Common myeloid progenitor, CD34-positive (primary cell): ENCODE results near the gene ERC2.
A peak's percentile ranks its signal among the peaks of the same experiment; 100 is the strongest.

Experiments used
- CTCF ChIA-PET: fragments of 350-600 bp; sonication (Branson Sonifier 250); formaldehyde crosslinking; loops from one replicate; lab custom pipeline; 2021; ENCODE audit warnings: antibody characterized with exemption; lab: Charles Lee
- POLR2A ChIA-PET: fragments of 350-600 bp; sonication (Branson Sonifier 250); formaldehyde crosslinking; loops from one replicate; lab custom pipeline; 2021; ENCODE audit warnings: antibody characterized with exemption; lab: Charles Lee
- DNase-seq, 3 donors: peaks; one replicate each; pipeline versions ENCODE4 v3.0.0 to v3.0.0-alpha.2; 2013
- H3K27ac ChIP-seq, 2 experiments: 1 replicate in 1 of 2; 2 replicates in 1 of 2; pipeline ENCODE4 v1.7.0; 2013; ENCODE audit warnings: inconsistent platforms in 2 of 2, low read length in 2 of 2, mild to moderate bottlenecking in 2 of 2, low read depth in 1 of 2, moderate library complexity in 1 of 2; ENCODE audit not compliant: severe bottlenecking in 2 of 2, insufficient read depth in 1 of 2, poor library complexity in 1 of 2
- H3K27me3 ChIP-seq, 5 experiments: replicated peaks in 2 of 5; 1 replicate in 3 of 5; 2 replicates in 2 of 5; pipeline versions ENCODE4 v1.6.1 to v1.7.0; 2013; ENCODE audit warnings: low read length in 4 of 5, mild to moderate bottlenecking in 2 of 5, moderate library complexity in 2 of 5, inconsistent platforms in 1 of 5; ENCODE audit not compliant: insufficient read depth in 5 of 5, control insufficient read depth in 4 of 5
- H3K36me3 ChIP-seq, 4 experiments: 1 replicate in 2 of 4; 2 replicates in 2 of 4; pipeline versions ENCODE4 v1.6.1 to v1.7.0; 2013; ENCODE audit warnings: low read length in 3 of 4, control low read depth in 1 of 4, mild to moderate bottlenecking in 1 of 4; ENCODE audit not compliant: control insufficient read depth in 4 of 4, insufficient read depth in 4 of 4
- H3K4me1 ChIP-seq, 4 experiments: 1 replicate in 3 of 4; 2 replicates in 1 of 4; pipeline versions ENCODE4 v1.6.1 to v1.7.1; 2013; ENCODE audit warnings: low read length in 3 of 4, mild to moderate bottlenecking in 3 of 4, control low read depth in 1 of 4, inconsistent platforms in 1 of 4, moderate library complexity in 1 of 4; ENCODE audit not compliant: control insufficient read depth in 4 of 4, insufficient read depth in 4 of 4; ENCODE audit errors: control extremely low read depth in 1 of 4
- H3K4me3 ChIP-seq, 7 experiments: 1 replicate in 4 of 7; 2 replicates in 3 of 7; pipeline versions ENCODE4 v1.5.1 to v1.7.0; 2013; ENCODE audit warnings: mild to moderate bottlenecking in 7 of 7, low read length in 6 of 7, moderate library complexity in 6 of 7, inconsistent platforms in 2 of 7, low read depth in 2 of 7, control low read depth in 1 of 7; ENCODE audit not compliant: insufficient read depth in 4 of 7, control insufficient read depth in 1 of 7; ENCODE audit errors: extremely low read depth in 1 of 7
- H3K9me3 ChIP-seq, 5 experiments: 1 replicate in 4 of 5; 2 replicates in 1 of 5; pipeline versions ENCODE4 v1.6.1 to v1.7.1; 2013; ENCODE audit warnings: low read length in 4 of 5, mild to moderate bottlenecking in 2 of 5, inconsistent platforms in 1 of 5, low read depth in 1 of 5, moderate library complexity in 1 of 5; ENCODE audit not compliant: control insufficient read depth in 4 of 5, insufficient read depth in 2 of 5; ENCODE audit errors: control extremely low read depth in 1 of 5
- WGBS: methylation state at CpG from one replicate; pipeline ENCODE4 v1.1.5; 2013; ENCODE audit not compliant: insufficient coverage; 5-methylcytosine and 5-hydroxymethylcytosine counted together

The ERC2 gene

GRCh38 chr3:55658690-55659562 lies 809.3 kb downstream of the ERC2 start:
- CTCF ChIA-PET: no interaction called here
- Histone ChIP-seq H3K27ac (no peak overlapping the region), H3K4me3 (no peak overlapping the region), H3K27me3 (no peaks in the 10 kb centered on the region), H3K9me3 (no peaks in the 10 kb centered on the region), H3K4me1 (peaks cover 0 to 4% (median 0%) of the 10 kb centered on the region in 4 experiments), H3K36me3 (no peaks in the 10 kb centered on the region)
- WGBS: 90% methylated on average over 6 of the region's 8 CpGs
- POLR2A ChIA-PET: no interaction called here
- DNase-seq: no peak

GRCh38 chr3:55658270-55658669 lies 810.0 kb downstream of the ERC2 start:
- H3K27me3 ChIP-seq: no peaks in the 10 kb centered on the region
- POLR2A ChIA-PET: no interaction called here
- peaks cover 0 to 4% (median 0%) of the 10 kb centered on the region in 4 experiments for H3K4me1 ChIP-seq
- CTCF ChIA-PET: no interaction called here
- no peak overlapping the region for H3K4me3 ChIP-seq
- no peaks in the 10 kb centered on the region for H3K9me3 ChIP-seq
- DNase-seq: no peak
- H3K27ac ChIP-seq: no peak overlapping the region
- H3K36me3 ChIP-seq: no peaks in the 10 kb centered on the region
- 100% methylated on average over 1 of the region's 1 CpG for WGBS

DNA sequence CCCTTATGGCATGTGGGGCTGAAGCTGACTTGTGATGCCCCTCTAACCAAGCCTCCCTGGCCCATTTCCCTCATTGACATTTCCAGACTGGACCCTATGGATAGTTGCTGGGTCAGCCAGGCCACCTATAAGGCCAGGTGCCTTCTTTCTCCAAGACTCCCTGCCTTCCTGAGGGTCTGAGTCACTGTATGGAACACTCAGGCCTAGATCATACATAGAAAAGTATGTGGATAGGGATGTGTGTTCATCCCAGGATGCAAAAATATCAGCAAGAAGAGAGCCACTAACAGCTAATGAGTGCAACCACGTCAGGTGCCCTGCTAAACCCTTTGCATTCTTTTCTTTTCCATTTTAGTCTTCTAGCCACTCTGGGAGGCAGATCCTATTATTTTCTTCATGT lies 812.7 kb downstream of the ERC2 start:
- DNase-seq: no peak
- peaks cover 0 to 4% (median 0%) of the 10 kb centered on the region in 4 experiments for H3K4me1 ChIP-seq
- no peak overlapping the region for H3K27ac ChIP-seq
- POLR2A ChIA-PET: no interaction called here
- no CpG with 5 or more reads among the region's 1 CpG for WGBS
- no peak overlapping the region for H3K4me3 ChIP-seq
- H3K9me3 ChIP-seq: no peaks in the 10 kb centered on the region
- CTCF ChIA-PET: interaction anchor here (1.1 kb wide), 1 partner anchor 66 kb away, joined by 3 read pairs; no protein-coding TSS in a partner anchor
- no peaks in the 10 kb centered on the region for H3K27me3 ChIP-seq
- no peaks in the 10 kb centered on the region for H3K36me3 ChIP-seq

DNA sequence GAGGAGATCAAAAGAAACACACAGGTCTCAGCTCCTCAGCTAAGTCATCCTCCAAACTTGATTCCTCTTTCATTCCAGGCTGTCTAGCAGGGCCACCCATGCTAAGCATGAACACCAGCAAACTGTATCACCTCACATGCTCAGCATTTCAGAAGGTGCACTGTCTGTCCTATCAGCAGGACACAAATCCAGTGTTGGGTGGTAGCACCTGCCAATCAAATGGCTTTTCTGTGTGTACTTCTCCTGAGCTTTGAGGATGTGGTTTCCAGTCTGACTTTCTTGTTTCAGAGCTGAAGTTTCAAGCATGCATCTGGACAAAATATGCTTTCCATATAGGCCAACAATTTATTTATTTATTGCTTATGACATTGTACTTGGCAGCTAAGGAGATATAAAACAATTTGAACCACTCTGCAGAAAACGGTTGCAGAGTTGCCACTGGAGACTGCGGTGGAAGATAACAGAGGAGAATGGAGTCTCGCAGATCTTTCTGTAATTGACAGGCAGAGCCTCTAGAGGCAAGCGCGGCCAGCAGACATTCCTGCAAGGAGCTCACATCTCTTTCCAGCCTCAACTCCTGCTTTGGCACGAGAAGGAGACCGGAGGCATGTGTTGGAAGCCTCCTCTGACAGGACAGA lies 814.0 kb downstream of the ERC2 start:
- Histone ChIP-seq H3K36me3 (no peaks in the 10 kb centered on the region), H3K9me3 (no peaks in the 10 kb centered on the region), H3K4me3 (no peak overlapping the region), H3K4me1 (peaks cover 0 to 4% (median 0%) of the 10 kb centered on the region in 4 experiments), H3K27ac (no peak overlapping the region), H3K27me3 (no peaks in the 10 kb centered on the region)
- CTCF ChIA-PET: interaction anchor here (1.0 to 1.1 kb wide), 2 partner anchors 67 to 93 kb away, joined by 3 read pairs; no protein-coding TSS in a partner anchor
- 79% methylated on average over 6 of the region's 7 CpGs for WGBS
- DNase-seq: peak in 2 of 3 donors; percentile 32 to 60
- POLR2A ChIA-PET: interaction anchor here (0.6 kb wide), 1 partner anchor 178 kb away, joined by 3 read pairs; no protein-coding TSS in a partner anchor

DNA sequence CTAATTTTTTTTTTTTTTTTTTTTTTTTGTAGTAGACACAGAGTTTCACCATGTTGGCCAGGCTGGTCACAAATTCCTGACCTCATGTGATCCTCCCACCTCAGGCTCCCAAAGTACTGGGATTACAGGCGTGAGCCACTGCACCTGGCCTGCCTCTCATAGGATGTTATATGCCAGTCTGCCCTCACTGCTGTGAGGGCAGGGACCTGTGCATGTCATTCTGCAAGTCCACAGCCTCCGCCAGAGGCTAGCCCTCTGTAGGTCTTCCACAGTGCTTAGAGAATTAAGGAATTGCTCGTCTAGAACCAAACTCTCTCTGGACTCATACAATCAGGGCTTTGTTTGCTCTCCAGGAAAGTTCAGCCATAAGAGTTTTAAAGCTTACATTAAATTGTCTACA lies 817.3 kb downstream of the ERC2 start:
- no peak overlapping the region for H3K4me3 ChIP-seq
- peaks cover 0 to 4% (median 0%) of the 10 kb centered on the region in 4 experiments for H3K4me1 ChIP-seq
- no peaks in the 10 kb centered on the region for H3K9me3 ChIP-seq
- 100% methylated on average over 3 of the region's 3 CpGs for WGBS
- H3K36me3 ChIP-seq: no peaks in the 10 kb centered on the region
- POLR2A ChIA-PET: no interaction called here
- CTCF ChIA-PET: no interaction called here
- H3K27me3 ChIP-seq: peaks cover 0 to 5% (median 0%) of the 10 kb centered on the region in 5 experiments
- H3K27ac ChIP-seq: no peak overlapping the region
- no peak for DNase-seq

DNA sequence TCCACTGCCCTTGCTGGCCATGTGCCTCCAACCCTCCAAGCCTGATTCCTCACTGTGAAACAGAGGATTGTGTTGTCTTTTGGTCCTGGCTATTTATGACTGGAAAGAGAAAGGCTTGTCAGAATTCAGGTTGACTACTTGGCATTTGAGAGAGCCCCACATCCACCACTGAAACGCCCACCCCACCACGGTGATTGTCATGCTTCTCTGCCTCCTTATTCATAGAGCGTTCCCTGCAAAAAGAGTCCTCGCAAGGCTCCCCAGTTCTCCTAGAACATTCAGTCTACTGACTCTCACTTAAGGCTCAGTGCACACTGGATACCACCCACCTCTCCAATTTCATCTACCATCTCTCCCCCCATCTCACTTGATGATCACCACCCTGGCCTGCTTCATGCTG lies 818.3 kb downstream of the ERC2 start:
- ChIA-PET CTCF (no interaction called here), POLR2A (no interaction called here)
- no peak overlapping the region for H3K27ac ChIP-seq
- peaks cover 0 to 4% (median 0%) of the 10 kb centered on the region in 4 experiments for H3K4me1 ChIP-seq
- H3K27me3 ChIP-seq: peaks cover 0 to 5% (median 0%) of the 10 kb centered on the region in 5 experiments
- H3K4me3 ChIP-seq: no peak overlapping the region
- DNase-seq: no peak
- WGBS: 95% methylated on average over 4 of the region's 4 CpGs
- H3K9me3 ChIP-seq: no peaks in the 10 kb centered on the region
- no peaks in the 10 kb centered on the region for H3K36me3 ChIP-seq

DNA sequence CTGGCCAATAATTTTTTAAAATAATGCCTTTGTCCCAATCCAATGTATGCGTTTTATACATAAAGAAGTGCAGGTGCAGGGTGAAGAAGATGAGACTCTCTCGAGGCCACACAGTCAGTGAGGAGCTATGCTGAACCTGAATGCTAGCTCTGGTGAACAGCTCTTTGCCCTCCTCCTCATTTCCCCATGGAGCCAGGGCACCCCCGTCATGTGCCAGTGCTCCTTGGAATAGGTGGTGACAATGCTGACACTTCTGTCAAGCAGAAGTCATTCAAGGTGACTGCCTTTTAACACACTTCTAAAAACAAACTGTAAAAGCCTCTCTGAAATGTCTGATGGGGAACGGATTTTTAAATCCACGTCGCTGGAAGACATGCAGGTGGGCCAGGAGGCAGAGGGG lies 818.7 kb downstream of the ERC2 start:
- peaks cover 0 to 5% (median 0%) of the 10 kb centered on the region in 5 experiments for H3K27me3 ChIP-seq
- no peak for DNase-seq
- ChIA-PET POLR2A (no interaction called here), CTCF (no interaction called here)
- 100% methylated on average over 3 of the region's 6 CpGs for WGBS
- H3K4me1 ChIP-seq: peaks cover 0 to 4% (median 0%) of the 10 kb centered on the region in 4 experiments
- H3K9me3 ChIP-seq: no peaks in the 10 kb centered on the region
- no peak overlapping the region for H3K4me3 ChIP-seq
- no peak overlapping the region for H3K27ac ChIP-seq
- no peaks in the 10 kb centered on the region for H3K36me3 ChIP-seq
